NCI-H1417 (cell line): ENCODE measurements around the gene CCDC194.

Source experiments
- DNase-seq, 3 experiments: peaks; one replicate each; lab custom pipeline; 2025; lab: John Stamatoyannopoulos, UW

Gene CCDC194

DNA sequence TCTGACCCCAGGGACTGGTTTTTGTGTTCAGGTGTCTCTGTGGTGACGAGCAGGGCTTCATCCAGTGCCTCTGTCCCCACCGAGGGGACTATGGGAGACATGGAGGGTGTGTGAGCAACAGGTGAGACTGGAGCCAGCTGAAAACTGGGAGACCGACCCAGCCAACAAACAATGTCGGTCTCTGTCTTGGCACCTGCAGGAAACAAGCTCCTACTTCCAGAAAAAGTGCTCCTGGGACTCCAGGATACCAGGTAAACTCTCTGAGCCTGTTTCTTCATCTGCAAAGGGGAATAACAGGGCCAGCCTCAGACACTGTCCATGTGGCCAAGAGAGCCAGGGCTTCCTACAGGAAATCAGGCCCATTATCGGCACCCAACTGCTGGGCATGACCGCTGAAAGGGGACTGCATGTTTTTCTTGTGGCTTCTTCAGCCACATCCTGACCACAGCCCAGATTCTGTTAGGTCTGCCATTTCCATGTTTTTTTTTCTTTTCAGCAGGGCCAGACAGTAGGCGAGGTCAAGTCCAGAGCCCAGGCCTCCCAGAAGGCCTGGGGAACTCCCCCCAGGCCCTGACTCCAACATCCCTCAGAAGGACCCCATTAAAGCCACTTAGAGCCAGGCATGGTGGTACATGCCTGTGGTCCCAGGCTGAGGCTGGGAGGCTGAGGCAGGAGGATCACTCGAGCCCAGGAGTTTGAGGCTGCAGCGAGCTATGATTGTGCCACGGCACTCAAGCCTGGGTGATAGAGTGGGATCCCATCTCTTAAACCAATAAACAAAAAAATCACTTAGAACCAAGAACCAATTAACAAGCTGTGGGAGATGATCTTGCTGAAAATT is 12.3 kb upstream of the CCDC194 start:
- DNase-seq: no peak

DNA sequence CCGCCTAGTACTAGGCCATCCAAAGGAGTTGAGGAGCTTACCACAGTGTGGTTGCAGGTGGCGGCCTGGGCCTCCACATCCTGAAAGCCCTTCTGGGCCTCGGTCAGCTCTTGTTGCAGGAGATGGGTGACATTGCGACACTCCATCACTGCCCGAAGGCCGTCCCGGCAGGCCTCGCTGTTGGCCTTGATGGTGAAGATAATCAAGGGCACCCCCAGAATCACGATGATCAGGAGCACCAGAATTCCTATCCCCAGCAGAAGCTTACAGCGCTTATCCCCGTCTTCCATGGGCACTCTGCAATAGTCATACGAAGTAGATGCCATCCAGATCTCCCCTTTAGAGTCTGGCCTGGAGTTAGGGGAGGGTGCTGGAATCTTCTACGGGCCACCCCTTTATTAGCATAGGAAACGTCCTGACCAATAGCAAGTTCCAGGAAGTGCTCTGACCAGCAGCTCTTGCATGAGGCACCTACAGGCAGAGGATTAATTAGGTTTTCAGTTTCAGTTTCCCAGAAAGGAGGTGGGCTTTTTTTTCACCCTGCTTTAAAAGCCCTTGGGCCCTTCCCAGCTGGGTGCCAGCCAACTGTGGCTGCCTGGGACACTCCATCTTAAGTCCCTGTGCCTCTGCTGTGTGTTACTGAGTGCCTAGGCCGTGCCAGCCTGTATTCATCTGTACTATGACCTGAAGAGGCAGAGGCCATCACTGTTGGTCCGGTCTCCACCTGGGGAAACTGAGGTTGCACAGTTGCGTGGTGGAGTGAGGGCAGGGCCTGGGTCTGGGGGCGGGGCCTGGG is 11.5 kb upstream of the CCDC194 start, which contains the start of gene BST2:
Gene BST2, minus strand, starts transcription at position 381 of the 796 bp plus-strand sequence. Its CDS starts 55 bp downstream, at position 326.
- DNase-seq: no peak

DNA sequence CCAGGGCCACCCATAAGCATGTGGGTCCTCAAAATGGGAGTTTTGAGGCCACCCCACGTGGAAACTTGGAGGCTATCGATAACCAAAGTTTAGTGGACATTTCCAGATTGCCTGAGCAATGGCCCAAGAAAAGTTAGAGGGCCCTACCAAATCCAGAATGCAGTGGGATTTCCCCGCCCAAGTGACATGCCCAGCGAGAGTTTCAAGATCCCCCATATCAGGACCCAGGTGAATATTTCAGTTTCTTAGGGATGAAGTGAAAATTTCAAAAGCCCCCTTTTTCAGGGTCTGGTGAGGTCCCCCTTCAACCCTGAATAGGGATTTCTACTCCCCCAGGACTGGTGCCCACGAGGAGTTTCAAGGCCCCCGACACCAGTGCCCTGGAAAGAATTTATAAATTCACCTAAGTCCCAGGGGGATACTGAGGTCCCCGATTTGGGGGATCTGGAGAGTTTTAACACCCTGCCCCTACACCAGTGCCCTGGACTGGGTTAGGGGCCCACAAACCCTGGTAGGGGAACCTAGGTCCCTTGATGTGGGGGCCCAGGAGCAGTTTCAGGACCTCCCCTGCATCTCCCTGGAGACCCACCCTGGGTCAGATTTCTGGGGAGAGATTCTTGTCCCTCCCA is 10.7 kb upstream of the CCDC194 start:
- no peak for DNase-seq

DNA sequence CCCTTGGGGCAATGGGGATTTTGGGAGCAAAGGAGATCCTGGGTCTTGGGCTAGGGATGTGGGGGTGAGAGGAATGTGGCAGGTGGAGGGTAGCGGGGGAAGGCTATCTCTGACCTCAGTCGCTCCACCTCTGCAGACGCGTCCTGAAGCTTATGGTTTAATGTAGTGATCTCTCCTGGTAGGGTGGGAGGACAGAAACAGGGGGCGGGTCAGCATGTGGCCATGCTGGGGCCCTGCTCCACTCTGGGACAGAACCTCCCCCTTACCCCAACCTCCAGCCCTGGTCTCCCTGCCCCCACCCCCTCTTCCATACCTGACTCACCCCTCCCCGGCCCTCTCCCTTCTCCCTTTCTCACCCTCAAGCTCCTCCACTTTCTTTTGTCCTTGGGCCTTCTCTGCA is 10.0 kb upstream of the CCDC194 start:
- no peak for DNase-seq

DNA sequence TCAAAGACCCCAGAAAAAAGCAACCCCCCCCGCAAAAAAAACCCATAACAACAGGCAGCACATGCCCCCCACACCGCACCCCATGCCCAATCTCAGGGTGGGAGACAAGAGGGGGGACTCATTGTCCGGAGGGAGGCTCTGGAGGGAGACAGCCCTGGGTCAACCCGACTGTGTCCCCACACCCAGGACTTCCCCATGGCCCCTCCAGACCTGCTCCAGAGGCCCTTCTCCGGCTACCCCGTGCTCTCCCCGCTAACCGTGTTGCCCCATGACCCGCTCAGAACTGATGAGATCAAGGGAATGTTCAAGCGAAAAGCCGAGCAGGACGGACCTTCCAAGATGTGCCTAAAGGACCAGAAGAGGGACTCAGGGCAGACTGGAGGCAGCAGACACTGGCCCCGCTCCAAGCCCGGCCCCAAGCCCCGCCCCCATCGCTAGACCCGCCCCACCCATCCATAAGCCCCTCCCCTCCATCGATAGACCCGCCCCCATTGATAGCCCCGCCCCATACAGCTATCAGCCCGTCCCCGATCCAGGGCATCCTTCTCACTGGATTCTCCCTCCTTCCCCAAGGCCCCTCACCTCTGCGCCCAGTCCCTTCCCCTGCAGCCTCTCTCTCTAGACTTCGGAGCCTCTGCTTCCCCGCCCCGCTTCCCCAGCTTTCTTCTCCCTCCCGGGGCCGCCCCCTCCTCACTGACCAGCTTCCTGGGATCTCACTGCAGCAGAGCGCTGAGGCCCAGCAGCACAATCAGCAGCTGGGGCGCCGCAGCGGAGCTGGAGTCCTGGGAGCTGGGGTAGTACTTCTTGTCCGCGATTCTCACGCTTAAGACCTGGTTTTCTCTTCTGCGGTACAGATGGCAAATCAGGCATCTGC is 9.2 kb upstream of the CCDC194 start:
- DNase-seq: peak in 2 of 3 experiments; percentile 28 to 54

DNA sequence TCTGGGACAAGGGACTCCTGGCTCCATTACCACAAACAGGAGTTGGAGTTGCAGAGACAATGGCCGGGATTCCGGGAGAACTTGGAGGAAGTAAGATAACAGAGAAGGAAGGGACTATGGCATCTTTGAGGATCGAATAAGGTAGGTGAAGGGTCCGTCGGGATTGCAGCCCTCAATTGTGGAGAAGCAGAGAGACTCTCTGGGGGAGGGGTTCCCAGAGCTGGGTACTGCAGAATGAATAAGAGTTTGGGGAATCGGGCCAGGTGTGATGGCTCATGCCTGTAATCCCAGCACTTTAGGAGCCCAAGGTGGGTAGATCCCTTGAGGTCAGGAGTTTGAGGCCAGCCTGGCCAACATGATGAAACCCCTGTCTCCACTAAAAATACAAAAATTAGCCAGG is 7.6 kb upstream of the CCDC194 start:
- DNase-seq: no peak

DNA sequence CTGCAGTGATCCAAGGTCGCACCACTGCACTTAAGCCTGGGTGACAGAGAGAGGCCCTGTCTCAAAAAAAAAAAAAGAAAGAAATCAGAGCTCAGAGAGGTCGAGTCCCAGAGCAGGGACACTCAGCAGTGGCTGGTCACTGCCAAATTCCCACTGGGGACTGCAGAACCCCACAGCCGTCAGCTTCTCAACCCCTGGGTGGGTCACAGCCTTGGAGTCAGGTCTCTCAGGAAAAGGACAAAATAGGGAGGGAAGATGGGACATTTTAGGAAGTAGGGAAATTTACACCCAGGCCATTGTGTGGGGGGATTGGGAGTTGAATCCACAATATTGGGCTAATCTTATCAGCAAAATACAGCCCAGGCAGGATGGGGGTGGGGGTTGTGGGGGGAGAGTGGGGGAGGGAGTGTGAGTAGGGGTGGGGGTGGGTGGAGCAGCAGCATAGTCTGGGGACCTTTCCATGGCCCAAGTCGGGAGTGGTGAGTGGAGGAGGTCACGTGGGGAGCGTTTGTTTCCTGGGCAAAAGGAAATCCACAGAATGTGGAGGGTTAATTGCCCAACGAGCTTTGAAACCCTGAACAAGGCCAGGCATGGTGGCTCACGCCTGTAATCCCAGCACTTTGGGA is 5.0 kb upstream of the CCDC194 start:
- DNase-seq: no peak

DNA sequence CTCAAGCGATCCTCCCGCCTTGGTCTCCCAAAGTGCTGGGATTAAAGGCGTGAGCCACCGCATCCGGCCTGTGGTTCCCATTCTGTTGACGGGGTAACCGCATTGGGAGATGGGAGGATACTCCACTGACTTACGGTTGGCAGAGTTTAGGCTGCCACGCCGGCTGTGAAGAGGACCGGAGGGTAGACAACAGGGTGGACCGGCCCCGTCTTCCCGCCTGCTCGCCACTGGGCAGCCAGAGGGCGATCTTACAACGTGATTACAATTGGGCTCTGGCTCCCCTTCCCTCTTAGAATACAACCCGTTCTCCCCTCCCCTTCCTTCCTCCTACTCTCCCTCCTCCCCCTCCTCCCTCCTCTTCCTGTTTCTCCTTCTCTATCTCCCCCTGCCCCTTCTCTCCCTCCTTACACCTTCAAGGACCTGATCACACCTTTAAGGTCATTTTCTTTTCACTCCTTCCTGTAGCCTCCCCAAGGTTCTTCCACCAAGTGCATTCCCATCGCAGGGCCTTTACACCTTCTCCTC is 957 bp upstream of the CCDC194 start:
- peak in 1 of 3 experiments; percentile 13 for DNase-seq

DNA sequence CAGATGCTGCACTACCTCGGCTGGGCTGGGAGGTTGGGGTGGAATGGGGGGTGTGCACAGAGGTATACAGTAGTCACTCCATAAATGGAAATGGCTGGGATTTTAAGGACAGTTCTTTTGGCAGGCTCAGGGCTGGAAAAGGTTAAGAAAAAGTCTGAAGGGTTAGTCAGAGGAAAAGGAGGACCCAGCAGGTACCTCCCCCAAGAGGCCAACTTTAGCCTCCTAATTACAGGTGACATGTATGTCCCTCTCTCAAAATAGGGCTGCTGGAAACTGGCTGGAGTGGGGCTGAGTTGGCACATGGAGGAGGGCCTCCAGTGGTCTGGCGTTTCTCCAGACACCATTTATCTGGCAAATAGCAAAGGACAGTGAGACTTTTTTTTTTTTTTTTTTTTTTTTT is 994 bp downstream of the CCDC194 start:
- peak in 1 of 3 experiments; percentile 3 for DNase-seq

DNA sequence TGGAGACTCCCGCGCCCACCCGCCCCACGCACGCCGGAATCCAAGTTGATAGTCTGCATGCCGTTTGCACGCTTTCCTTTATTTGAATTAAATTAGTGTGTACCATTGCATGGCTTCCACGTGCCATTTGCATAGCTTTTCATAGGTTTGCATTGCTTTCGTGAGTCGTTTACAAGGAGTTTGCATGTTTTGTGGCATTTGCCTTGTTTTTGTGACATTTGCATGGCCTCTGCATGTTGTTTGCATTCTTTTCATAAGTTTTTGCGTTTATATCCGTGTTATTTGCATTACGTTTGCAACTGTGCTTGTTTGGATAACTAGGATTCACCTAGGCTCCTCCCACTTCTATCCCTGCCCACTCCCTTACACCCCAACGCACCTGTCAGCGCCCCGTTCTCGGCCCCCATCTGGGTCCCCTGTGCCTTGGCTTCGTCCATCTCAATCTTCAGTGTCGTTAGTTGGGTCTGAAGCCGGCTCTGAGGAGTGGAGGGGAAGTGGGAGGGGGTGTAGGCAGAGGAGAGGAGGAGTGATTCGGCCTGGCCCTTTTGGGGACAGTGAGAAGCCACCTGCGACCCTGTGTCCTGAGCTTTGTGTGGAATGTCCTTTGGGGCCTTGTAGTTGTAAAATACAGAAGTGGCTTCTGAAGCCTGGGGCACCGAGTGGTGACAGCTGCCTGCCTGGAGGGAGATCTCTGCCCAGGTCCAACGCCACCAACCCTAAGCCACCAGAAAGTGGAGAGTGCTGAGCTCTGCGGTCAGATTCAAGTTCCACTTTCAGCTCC is 2.4 kb downstream of the CCDC194 start:
- DNase-seq: no peak

DNA sequence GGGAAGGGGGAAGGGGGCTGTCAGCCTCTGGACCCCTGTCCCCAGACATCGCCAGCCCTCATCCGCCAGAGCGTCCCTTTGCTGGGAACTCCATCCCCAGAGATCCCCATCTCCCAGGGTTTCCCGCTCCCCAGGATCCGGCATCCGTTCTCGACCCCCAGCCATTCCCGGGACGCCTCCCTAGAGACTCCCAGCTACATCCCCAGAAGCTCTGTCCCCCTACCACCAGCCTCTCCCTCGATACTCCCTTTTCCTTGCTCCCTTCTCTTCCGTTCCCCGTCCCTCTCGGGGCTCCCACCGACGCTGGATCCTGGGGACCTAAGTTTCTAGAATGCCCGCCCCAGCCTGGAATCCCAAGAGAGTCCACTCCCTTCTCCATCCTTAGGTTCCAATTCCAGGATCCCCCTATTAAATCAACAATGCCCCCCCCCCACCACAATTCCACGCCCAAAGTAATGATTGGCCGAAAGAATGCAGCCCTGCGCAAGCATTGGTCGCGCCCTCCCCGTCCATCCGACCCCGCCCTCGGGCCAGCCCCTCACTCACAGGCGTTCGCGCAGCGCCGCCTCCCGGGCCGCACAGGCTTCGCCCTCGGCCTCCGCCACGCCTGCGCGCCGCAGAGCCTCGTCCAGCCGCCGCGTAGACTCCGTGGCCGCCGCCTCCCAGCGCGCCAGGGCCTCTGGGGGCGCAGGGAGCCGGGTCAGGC is 3.2 kb downstream of the CCDC194 start:
- DNase-seq: peak; percentile 82 to 88 (median 83)

DNA sequence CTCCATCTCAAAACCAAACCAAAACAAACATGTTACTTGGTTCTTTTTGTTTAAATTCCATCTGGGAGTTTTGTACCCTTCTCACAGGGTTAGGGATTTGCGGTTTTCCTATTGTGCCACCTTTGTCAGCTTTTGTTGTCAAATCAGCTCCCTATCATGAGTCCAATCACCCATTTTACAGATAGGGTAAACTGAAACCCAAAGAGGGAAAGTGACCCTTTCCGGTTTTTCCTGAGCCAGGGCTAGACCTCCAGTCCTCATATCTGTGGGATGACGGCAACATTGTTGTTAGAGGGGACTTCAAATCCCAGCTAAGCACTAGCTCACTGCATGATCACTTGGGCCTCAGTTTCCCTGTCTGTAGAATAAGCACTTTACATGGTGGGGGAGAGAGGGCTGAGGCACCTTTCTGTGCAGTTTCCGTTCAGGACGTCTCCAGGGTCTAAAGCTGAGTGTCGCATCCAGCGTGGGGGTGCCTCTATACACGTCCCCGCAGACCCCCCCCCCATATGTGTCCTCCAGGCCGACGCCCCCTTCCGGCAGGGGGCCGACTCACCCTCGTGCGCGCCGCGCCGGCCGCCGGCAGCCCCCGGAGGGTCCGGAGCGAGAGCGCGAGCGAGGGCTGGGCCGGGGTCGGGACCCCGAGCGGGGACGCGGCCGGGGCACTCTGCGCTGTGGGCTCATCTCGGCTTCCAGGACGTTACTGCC is 3.9 kb downstream of the CCDC194 start:
- DNase-seq: no peak

DNA sequence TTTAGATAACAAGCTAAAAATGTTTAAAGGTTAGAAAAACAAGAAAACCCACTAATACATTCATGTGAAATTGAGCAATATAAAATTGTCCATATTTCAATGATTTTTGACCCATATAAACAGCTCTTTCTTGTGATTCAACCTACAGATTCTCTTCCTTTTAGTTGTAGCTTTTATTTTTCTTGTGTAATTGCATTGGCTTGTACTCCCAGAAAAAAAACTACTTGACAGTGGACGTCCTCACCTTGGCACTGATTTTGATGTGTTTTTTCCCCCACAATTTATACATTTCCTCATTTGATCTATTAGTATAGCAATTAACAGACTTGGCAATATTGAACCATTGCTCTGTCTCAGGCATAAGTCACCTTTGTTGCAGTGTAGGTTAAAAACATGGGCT is 4.7 kb downstream of the CCDC194 start:
- no peak for DNase-seq

DNA sequence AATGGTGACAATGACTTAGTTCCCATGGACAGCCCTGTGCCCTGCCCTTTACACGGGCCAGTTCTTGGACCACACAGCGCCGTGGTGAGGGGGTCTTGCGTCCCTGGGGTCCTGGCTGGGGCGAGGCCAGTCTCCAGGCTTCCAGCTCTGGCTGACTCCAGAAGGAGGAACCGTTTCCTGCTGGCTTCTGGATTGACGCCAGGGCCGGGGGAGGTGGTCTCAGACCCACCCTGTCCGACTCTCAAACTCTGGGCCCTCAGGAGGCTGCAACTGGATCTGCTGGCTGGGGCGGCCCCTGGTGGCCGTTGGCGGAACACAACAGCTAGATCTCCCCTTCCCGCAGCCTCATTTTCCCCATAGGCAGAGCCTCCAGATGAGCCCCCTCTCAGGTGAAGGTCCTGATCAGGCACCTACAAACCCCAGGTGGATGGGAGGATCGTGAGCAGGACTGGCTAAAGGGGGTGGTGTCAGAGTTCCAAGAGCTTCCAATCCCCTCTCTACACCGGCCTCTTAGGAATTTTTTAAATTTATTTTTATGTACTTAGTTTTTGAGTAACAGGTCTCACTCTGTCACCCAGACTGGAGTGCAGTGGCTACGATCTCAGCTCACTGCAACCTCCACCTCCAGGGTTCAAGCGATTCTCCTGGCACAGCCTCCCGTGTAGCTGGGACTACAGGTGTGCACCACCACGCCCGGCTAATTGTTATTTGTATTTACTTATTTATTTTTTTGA is 8.0 kb downstream of the CCDC194 start:
- DNase-seq: peak; percentile 4 to 46 (median 10)

DNA sequence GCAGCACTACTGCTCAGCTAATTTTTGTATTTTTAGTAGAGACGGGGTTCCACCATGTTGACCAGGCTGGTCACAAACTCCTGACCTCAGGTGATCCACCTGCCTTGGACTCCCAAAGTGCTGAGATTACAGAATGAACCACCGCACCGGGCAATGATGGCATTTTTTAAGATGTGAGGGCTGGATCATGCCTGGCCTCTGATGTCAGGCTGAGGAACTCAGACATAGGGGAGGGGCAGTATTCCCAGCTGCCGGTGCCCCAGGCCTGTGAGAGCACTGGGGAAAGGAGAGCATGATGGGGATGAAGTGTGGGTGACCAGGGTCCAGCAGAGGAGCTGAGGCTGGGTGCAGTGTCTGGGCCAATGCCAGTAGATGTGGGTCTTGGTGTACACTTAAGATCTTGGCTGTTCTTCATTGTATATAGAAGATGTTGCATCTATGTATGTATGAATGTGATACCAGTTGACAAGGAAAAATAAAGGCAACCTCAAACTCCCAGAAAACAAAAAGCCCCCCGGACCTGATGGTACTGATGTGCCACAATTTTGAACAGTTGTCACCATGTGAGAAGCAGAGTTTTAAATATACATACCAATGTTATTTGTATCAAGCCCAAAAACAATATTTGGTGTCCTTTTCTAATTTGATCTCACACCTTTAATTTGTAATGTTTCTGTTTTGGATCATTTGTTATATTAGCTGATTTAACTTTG is 13.4 kb downstream of the CCDC194 start:
- DNase-seq: no peak

DNA sequence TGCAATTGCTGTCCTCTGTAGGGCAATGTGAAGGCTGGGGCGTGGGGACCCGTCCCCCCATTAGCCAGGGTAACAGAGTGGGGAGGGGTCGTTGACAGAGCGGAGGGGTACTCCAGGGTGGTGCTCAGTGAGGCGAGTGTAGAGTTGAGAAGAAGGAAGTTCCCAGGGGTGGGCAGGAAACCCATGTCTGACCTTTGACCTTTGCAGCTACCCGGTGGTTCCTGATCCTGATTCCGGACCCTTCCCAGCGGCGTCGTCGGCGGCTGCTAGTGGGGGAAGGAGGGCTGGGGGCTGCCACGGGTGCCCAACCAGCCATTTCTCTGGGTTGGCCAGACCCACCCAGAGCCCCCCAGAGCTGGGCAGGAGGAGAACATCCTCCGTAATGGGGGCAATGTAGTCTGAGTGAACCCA is 14.8 kb downstream of the CCDC194 start:
- no peak for DNase-seq

DNA sequence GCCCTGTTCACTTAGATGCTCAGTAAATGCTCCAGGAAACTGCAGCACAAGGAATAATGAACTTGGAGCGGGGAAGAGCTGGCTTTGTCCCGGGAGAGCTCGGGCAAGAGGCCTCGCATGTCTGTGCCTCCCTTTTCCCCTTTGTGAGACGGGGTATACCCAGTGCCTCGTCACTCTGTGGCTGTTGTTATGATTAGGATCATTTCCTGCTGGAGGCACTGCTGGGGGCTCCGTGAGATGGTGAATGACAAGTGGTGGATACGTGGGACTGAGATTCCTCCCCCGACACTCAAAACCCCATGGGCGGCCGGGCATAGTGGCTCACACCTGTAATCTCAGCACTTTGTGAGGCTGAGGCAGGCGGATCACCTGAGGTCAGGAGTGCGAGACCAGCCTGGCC is 15.7 kb downstream of the CCDC194 start:
- DNase-seq: no peak
